Measurements from ENCODE around the gene FBXO48. TPM values are rescaled to one million over a fixed set of nuclear protein-coding genes. Genes with fewer than 3 reads are reported as not detected.

Gene FBXO48
- 1 to 10 TPM; 3.2 to 3.7 TPM for total RNA-seq

- DNase-seq (peak; percentile 98 to 99), ATAC-seq (replicated peaks in 1 of 2) (peak; percentile 86 to 87)
- H3K4me3 Mint-ChIP-seq = peak within 1 kb of the TSS; percentile 98 to 99
- H3K36me3 Mint-ChIP-seq (ENCODE audit: insufficient read depth in 2 of 2) = peaks cover 2 to 4% of the 10 kb centered on the region in 2 donors
- peak within 1 kb of the TSS; percentile 97 for H3K27ac Mint-ChIP-seq
- H3K4me1 Mint-ChIP-seq (ENCODE audit: low read depth) = peaks cover 53% of the 10 kb centered on the region
- no peaks in the 10 kb centered on the region for H3K9me3 Mint-ChIP-seq
- H3K27me3 Mint-ChIP-seq (ENCODE audit: low read depth) = no peaks in the 10 kb centered on the region
Observed at GRCh38 chr2:68467077-68467960, at the start of gene FBXO48, which contains the start of gene APLF. Gene FBXO48 (minus strand): TSS chr2:68467294. CDS start chr2:68465145, 2,149 bp downstream. Gene APLF (plus strand): TSS chr2:68467585. CDS start chr2:68467732, 147 bp downstream.

- no peaks in the 10 kb centered on the region for H3K9me3 Mint-ChIP-seq
- DNase-seq = no peak
Observed at GRCh38 chr2:68516051-68516955, 49.2 kb upstream of the FBXO48 start.

GRCh38 chr2:68514316-68514929 lies 47.3 kb upstream of the FBXO48 start:
- Mint-ChIP-seq H3K4me3 (no peak overlapping the region), H3K27ac (no peak overlapping the region), H3K36me3 (ENCODE audit: insufficient read depth in 2 of 2) (no peaks in the 10 kb centered on the region), H3K27me3 (ENCODE audit: low read depth) (no peaks in the 10 kb centered on the region), H3K9me3 (no peaks in the 10 kb centered on the region), H3K4me1 (ENCODE audit: low read depth) (no peaks in the 10 kb centered on the region)
- DNase-seq (no peak), ATAC-seq (replicated peaks in 1 of 2) (no peak)

More at GRCh38 chr2:68516051-68516955, 49.2 kb upstream of the FBXO48 start:
- Mint-ChIP-seq H3K27me3 (ENCODE audit: low read depth) (no peaks in the 10 kb centered on the region), H3K4me3 (no peak overlapping the region), H3K4me1 (ENCODE audit: low read depth) (peaks cover 8% of the 10 kb centered on the region), H3K36me3 (ENCODE audit: insufficient read depth in 2 of 2) (no peaks in the 10 kb centered on the region), H3K27ac (no peak overlapping the region)
- peak; percentile 47 to 67 for ATAC-seq (replicated peaks in 1 of 2)

GRCh38 chr2:68512966-68513365 lies 45.9 kb upstream of the FBXO48 start:
- ATAC-seq (replicated peaks in 1 of 2) (no peak), DNase-seq (no peak)
- no peak overlapping the region for H3K4me3 Mint-ChIP-seq
- no peaks in the 10 kb centered on the region for H3K27me3 Mint-ChIP-seq (ENCODE audit: low read depth)
- H3K9me3 Mint-ChIP-seq = no peaks in the 10 kb centered on the region
- no peaks in the 10 kb centered on the region for H3K4me1 Mint-ChIP-seq (ENCODE audit: low read depth)
- H3K36me3 Mint-ChIP-seq (ENCODE audit: insufficient read depth in 2 of 2) = peaks cover 2 to 3% of the 10 kb centered on the region in 2 donors
- H3K27ac Mint-ChIP-seq = no peak overlapping the region

- H3K4me3 Mint-ChIP-seq = no peak overlapping the region
- no peaks in the 10 kb centered on the region for H3K27me3 Mint-ChIP-seq (ENCODE audit: low read depth)
- ATAC-seq (replicated peaks in 1 of 2) (no peak), DNase-seq (no peak)
- no peaks in the 10 kb centered on the region for H3K4me1 Mint-ChIP-seq (ENCODE audit: low read depth)
- no peaks in the 10 kb centered on the region for H3K9me3 Mint-ChIP-seq
- H3K27ac Mint-ChIP-seq = no peak overlapping the region
- H3K36me3 Mint-ChIP-seq (ENCODE audit: insufficient read depth in 2 of 2) = peaks cover 2 to 3% of the 10 kb centered on the region in 2 donors
Observed at GRCh38 chr2:68512326-68512725, 45.2 kb upstream of the FBXO48 start.

- H3K36me3 Mint-ChIP-seq (ENCODE audit: insufficient read depth in 2 of 2) = peaks cover 2 to 3% of the 10 kb centered on the region in 2 donors
- H3K9me3 Mint-ChIP-seq = no peaks in the 10 kb centered on the region
- H3K4me1 Mint-ChIP-seq (ENCODE audit: low read depth) = peaks cover 15% of the 10 kb centered on the region
- DNase-seq (no peak), ATAC-seq (replicated peaks in 1 of 2) (no peak)
- H3K27ac Mint-ChIP-seq = peak overlapping the region; percentile 26
- no peaks in the 10 kb centered on the region for H3K27me3 Mint-ChIP-seq (ENCODE audit: low read depth)
- H3K4me3 Mint-ChIP-seq = peak overlapping the region in 1 of 2 donors; percentile 4
Observed at GRCh38 chr2:68506170-68506569, 39.1 kb upstream of the FBXO48 start.

GRCh38 chr2:68505603-68506159 lies 38.6 kb upstream of the FBXO48 start:
- DNase-seq (no peak), ATAC-seq (replicated peaks in 1 of 2) (no peak)
- Mint-ChIP-seq H3K4me3 (no peak overlapping the region), H3K9me3 (no peaks in the 10 kb centered on the region), H3K36me3 (ENCODE audit: insufficient read depth in 2 of 2) (peaks cover 2 to 3% of the 10 kb centered on the region in 2 donors), H3K27ac (no peak overlapping the region), H3K4me1 (ENCODE audit: low read depth) (peaks cover 15% of the 10 kb centered on the region), H3K27me3 (ENCODE audit: low read depth) (no peaks in the 10 kb centered on the region)

- no peak for ATAC-seq (replicated peaks in 1 of 2)
- no peak for DNase-seq
- H3K4me1 Mint-ChIP-seq (ENCODE audit: low read depth) = peaks cover 15% of the 10 kb centered on the region
- no peak overlapping the region for H3K4me3 Mint-ChIP-seq
- H3K36me3 Mint-ChIP-seq (ENCODE audit: insufficient read depth in 2 of 2) = peaks cover under 1 to 4% of the 10 kb centered on the region in 2 donors
- H3K9me3 Mint-ChIP-seq = peaks cover 5% of the 10 kb centered on the region in 2 donors
- H3K27ac Mint-ChIP-seq = no peak overlapping the region
- H3K27me3 Mint-ChIP-seq (ENCODE audit: low read depth) = no peaks in the 10 kb centered on the region
Observed at GRCh38 chr2:68501768-68502167, 34.7 kb upstream of the FBXO48 start.

- DNase-seq (no peak), ATAC-seq (replicated peaks in 1 of 2) (no peak)
- Mint-ChIP-seq H3K27me3 (ENCODE audit: low read depth) (no peaks in the 10 kb centered on the region), H3K36me3 (ENCODE audit: insufficient read depth in 2 of 2) (peaks cover 6 to 12% of the 10 kb centered on the region in 2 donors), H3K4me1 (ENCODE audit: low read depth) (peaks cover 5% of the 10 kb centered on the region), H3K27ac (no peak overlapping the region), H3K9me3 (peaks cover 9 to 10% of the 10 kb centered on the region in 2 donors), H3K4me3 (no peak overlapping the region)
Observed at GRCh38 chr2:68500649-68501048, 33.6 kb upstream of the FBXO48 start.

- Mint-ChIP-seq H3K4me3 (no peak overlapping the region), H3K4me1 (ENCODE audit: low read depth) (no peaks in the 10 kb centered on the region), H3K27me3 (ENCODE audit: low read depth) (no peaks in the 10 kb centered on the region), H3K36me3 (ENCODE audit: insufficient read depth in 2 of 2) (peaks cover 9 to 16% of the 10 kb centered on the region in 2 donors), H3K9me3 (peaks cover 9 to 10% of the 10 kb centered on the region in 2 donors), H3K27ac (no peak overlapping the region)
- ATAC-seq (replicated peaks in 1 of 2) (no peak), DNase-seq (no peak)
Observed at GRCh38 chr2:68499133-68499532, 32.0 kb upstream of the FBXO48 start.

GRCh38 chr2:68491582-68491981 lies 24.5 kb upstream of the FBXO48 start:
- no peaks in the 10 kb centered on the region for H3K27me3 Mint-ChIP-seq (ENCODE audit: low read depth)
- H3K4me3 Mint-ChIP-seq = no peak overlapping the region
- H3K27ac Mint-ChIP-seq = no peak overlapping the region
- H3K9me3 Mint-ChIP-seq = peaks cover 2 to 4% of the 10 kb centered on the region in 2 donors
- ATAC-seq (replicated peaks in 1 of 2) (no peak), DNase-seq (no peak)
- peaks cover 5% of the 10 kb centered on the region for H3K4me1 Mint-ChIP-seq (ENCODE audit: low read depth)
- H3K36me3 Mint-ChIP-seq (ENCODE audit: insufficient read depth in 2 of 2) = peaks cover 10 to 11% of the 10 kb centered on the region in 2 donors

GRCh38 chr2:68489282-68489681 lies 22.2 kb upstream of the FBXO48 start:
- Mint-ChIP-seq H3K4me3 (no peak overlapping the region), H3K4me1 (ENCODE audit: low read depth) (peaks cover 5% of the 10 kb centered on the region), H3K27ac (no peak overlapping the region), H3K9me3 (peaks cover 0 to 1% of the 10 kb centered on the region in 2 donors), H3K36me3 (ENCODE audit: insufficient read depth in 2 of 2) (peaks cover 0 to 5% of the 10 kb centered on the region in 2 donors), H3K27me3 (ENCODE audit: low read depth) (no peaks in the 10 kb centered on the region)
- DNase-seq (no peak), ATAC-seq (replicated peaks in 1 of 2) (no peak)

Data from activated T-cell treated with anti-CD3 and anti-CD28 coated beads, Interleukin-2, amount 50 U/mL, for 72 hours (primary cell).